HG03439 (cell line): ENCODE data around the gene SSX5.
"Not testable (repeated sequence)": the region's sequence is repeated elsewhere in the genome, so short reads cannot be mapped to it uniquely, and the experiment has no call there.

Experiments
- ATAC-seq: cut with Tn5 transposase; IDR thresholded peaks from one replicate; pipeline ENCODE4 v1.9.1; 2021; ENCODE audit warnings: mild to moderate bottlenecking, moderate library complexity; ENCODE audit not compliant: unreplicated experiment

The SSX5 gene

GRCh38 chrX:48196745-48197201 lies at the start of gene SSX5:
SSX5 (minus strand) TSS chrX:48196795; CDS start chrX:48195358, 1,437 bp downstream.
- no peak for ATAC-seq

GRCh38 chrX:48224196-48224595 lies 27.6 kb upstream of the SSX5 start:
- not testable (repeated sequence) for ATAC-seq

- ATAC-seq: not testable (repeated sequence)
Observed at GRCh38 chrX:48214341-48214740, 17.7 kb upstream of the SSX5 start.

- not testable (repeated sequence) for ATAC-seq
Observed at GRCh38 chrX:48190024-48190423, 6.6 kb downstream of the SSX5 start.

GRCh38 chrX:48181882-48182281 lies 14.7 kb downstream of the SSX5 start:
- not testable (repeated sequence) for ATAC-seq

- ATAC-seq: no peak
Observed at GRCh38 chrX:48180811-48181210, 15.8 kb downstream of the SSX5 start.

- ATAC-seq: no peak
Observed at GRCh38 chrX:48179691-48180090, 16.9 kb downstream of the SSX5 start.

GRCh38 chrX:48166322-48166721 lies 30.3 kb downstream of the SSX5 start:
- ATAC-seq: not testable (repeated sequence)

- ATAC-seq: no peak
Observed at GRCh38 chrX:48165241-48165640, 31.4 kb downstream of the SSX5 start.

GRCh38 chrX:48156014-48156413 lies 40.6 kb downstream of the SSX5 start:
- no peak for ATAC-seq

- ATAC-seq: no peak
Observed at GRCh38 chrX:48154796-48155195, 41.8 kb downstream of the SSX5 start.

- ATAC-seq: no peak
Observed at GRCh38 chrX:48153769-48154168, 42.8 kb downstream of the SSX5 start.

GRCh38 chrX:48142697-48143096 lies 53.9 kb downstream of the SSX5 start:
- ATAC-seq: not testable (repeated sequence)

GRCh38 chrX:48141810-48142508 lies 54.6 kb downstream of the SSX5 start:
- ATAC-seq: not testable (repeated sequence)

GRCh38 chrX:48139076-48139475 lies 57.5 kb downstream of the SSX5 start:
- ATAC-seq: not testable (repeated sequence)
